ENCODE data around the gene CACNA1H. TPM values are rescaled to one million over a fixed set of nuclear protein-coding genes. Genes with fewer than 3 reads are reported as not detected.
"Not testable (repeated sequence)": the region's sequence is repeated elsewhere in the genome, so short reads cannot be mapped to it uniquely, and the experiment has no call there.

The CACNA1H gene
- total RNA-seq, 1 donor from 2014 or later: 0.17 TPM

DNA sequence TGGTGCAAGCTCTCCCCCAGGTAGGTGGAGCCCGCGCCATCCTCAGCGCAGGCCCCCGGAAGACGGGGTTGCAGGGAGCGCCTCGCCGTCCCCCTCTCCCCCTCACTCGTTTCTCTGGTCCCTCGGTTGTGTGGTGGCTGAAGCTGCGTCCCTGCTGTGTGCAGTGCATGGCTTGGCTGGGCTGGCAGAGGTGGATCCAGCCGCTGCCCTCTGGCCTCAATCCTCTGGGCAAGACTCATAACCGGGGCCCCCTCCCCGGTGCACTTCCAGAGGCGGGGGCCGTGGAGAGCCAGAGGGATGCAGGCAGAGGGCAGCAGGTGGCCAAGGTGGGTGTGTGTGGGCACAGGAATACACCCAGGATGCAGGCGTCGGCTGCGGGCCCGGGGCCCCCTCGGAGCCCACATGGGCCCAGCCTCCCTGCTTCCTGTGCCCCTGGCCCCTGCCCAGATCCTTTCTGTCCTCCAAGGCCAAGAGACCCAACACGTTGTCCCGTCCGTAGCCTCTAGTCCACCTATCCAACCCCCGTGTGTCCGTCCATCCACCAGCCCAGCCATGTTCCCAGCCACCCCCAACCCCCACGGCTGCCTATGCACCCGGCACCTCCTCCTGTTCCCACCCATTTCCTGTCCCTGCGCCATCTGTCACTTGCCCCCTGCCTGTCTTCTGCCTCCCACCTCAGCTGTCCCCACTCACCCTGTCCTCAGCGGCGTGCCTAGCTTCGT, 62.8 kb downstream of the CACNA1H start:
- DNase-seq: no peak

DNA sequence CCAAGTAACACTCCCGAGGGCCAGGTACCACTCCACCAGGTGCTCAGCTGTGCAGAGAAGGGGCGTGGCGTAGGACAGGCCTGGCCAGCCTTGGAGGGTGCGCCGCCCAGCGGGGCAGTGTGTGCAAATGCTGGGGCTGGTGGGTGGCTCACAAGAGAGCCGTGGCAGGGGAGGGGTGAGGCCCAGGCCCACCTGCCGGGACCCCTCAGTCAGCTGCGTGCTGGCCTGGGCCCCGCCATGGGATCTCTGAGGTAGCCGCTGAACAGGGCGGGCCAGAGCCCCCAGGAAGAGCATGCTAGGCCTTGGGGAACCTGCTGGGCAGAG, 63.4 kb downstream of the CACNA1H start:
- no peak for DNase-seq

- DNase-seq: no peak
Observed at GRCh38 chr16:1216681-1217400, 63.9 kb downstream of the CACNA1H start.

DNA sequence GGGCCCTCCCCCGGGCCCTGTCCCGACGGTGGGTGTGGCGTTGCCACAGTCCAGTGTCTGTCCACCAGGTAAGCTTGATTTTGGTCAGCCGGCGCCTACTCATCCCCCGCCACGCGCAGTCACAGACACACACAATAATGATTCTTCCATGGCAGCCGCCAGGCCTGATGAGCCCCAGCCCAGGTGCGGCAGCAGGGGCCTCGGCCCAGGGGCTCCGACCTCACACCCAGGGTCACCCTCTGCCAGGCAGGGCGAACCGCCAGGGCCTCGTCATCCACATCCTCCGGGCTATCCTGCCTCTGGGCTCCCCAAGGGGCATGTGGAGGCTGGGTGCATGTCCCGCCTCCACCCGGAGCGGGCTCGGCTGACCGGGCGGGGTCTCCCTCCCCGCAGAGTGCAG, 64.6 kb downstream of the CACNA1H start:
- no peak for DNase-seq

DNA sequence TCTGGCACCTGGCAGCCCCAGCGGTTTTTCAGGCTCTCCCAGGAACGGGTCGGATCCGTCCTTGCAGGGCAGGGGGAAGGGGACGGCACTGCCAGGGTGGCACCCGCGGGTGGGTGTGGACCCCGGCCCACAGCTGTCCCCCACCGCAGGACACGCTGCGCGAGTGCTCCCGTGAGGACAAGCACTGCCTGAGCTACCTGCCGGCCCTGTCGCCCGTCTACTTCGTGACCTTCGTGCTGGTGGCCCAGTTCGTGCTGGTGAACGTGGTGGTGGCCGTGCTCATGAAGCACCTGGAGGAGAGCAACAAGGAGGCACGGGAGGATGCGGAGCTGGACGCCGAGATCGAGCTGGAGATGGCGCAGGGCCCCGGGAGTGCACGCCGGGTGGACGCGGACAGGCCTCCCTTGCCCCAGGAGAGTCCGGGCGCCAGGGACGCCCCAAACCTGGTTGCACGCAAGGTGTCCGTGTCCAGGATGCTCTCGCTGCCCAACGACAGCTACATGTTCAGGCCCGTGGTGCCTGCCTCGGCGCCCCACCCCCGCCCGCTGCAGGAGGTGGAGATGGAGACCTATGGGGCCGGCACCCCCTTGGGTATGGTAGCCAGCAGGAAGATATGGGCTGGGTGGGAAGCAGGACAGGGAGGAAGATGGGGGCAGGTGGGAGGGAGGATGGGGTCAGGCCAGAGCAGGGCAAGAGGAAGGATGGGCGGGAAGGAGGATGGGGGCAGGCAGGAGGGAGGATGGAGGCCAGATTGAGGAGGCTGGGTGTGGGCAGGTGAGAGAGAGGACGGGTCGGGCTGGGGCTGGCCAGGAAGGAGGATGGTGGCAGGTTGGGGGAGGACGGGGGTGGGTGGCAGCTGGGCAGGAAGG, 65.4 kb downstream of the CACNA1H start:
- no peak for DNase-seq

DNA sequence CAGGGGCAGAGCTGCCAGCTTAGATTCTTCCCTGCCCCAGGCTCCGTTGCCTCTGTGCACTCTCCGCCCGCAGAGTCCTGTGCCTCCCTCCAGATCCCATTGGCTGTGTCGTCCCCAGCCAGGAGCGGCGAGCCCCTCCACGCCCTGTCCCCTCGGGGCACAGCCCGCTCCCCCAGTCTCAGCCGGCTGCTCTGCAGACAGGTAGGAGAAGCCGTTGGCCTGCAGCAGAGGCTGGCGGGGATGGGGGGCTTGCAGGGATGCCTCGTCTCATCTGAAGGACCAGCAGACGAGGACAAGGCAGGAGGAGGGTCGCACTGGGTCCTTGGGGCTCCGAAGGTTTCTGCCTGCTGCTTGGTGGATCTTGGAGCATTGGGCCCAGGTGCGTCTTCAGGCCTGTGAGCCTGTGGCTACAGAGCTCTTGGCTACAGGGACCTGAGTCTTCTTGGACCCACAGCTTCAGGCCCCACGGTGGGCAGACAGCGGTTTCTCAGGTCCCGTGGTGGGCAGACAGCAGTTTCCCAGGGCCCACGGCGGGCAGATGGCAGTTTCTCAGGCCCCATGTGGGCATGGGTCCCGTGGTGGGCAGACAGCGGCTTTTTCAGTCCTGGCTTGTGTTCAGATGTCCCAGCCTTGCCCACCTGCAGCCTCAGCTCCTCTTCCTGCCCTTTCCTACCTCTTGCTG, 66.2 kb downstream of the CACNA1H start:
- DNase-seq: no peak

GRCh38 chr16:1220098-1220728, 67.3 kb downstream of the CACNA1H start:
- DNase-seq: no peak

DNA sequence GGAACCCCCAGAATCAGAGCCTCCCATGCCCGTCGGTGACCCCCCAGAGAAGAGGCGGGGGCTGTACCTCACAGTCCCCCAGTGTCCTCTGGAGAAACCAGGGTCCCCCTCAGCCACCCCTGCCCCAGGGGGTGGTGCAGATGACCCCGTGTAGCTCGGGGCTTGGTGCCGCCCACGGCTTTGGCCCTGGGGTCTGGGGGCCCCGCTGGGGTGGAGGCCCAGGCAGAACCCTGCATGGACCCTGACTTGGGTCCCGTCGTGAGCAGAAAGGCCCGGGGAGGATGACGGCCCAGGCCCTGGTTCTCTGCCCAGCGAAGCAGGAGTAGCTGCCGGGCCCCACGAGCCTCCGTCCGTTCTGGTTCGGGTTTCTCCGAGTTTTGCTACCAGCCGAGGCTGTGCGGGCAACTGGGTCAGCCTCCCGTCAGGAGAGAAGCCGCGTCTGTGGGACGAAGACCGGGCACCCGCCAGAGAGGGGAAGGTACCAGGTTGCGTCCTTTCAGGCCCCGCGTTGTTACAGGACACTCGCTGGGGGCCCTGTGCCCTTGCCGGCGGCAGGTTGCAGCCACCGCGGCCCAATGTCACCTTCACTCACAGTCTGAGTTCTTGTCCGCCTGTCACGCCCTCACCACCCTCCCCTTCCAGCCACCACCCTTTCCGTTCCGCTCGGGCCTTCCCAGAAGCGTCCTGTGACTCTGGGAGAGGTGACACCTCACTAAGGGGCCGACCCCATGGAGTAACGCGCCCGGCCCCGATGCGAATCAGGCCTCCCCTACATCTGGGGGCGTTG, 68.1 kb downstream of the CACNA1H start:
- DNase-seq: no peak

DNA sequence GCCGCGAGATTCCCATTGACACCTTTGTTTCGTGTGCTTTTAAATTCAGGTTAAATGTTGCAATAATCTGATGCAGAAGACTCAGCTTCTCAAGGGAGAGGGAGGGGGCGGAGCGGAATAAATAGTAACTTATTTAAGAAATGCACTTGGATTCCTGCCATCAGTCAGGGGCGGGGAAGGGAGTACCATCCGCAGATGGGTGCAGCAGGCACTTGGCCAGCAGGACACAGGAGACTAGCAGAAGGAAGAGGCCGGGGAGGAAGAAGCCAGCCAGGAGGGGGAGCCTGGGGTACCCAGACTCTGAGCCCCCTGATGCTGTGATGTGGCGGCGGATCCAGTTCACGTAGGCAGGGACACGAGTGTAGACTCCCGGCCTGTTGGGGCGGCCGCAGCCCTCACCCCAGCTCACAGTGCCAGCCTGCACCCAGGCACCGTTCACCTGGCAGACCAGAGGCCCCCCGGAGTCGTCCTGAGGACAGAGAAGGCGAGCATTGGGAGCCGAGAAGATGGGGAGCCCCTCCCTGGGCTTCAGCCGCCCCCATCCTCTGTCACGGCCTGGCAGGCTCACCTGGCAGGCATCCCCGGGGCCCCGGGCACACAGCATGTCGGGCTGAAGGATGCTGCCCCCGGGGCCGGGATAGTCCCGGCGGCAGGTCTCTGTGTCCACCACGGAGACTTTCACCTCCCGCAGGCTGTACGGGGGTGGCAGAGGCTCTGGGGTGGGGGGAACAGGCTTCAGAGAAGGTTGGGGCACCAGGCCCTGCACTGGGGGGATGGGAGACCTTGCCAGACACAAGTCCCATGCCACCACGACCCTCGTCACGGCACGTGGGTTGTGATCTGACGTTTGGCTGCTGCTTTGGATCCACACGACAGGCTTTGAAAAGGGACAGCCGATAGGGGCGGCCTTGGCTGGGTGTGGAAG, 69.0 kb downstream of the CACNA1H start:
- no peak for DNase-seq

DNA sequence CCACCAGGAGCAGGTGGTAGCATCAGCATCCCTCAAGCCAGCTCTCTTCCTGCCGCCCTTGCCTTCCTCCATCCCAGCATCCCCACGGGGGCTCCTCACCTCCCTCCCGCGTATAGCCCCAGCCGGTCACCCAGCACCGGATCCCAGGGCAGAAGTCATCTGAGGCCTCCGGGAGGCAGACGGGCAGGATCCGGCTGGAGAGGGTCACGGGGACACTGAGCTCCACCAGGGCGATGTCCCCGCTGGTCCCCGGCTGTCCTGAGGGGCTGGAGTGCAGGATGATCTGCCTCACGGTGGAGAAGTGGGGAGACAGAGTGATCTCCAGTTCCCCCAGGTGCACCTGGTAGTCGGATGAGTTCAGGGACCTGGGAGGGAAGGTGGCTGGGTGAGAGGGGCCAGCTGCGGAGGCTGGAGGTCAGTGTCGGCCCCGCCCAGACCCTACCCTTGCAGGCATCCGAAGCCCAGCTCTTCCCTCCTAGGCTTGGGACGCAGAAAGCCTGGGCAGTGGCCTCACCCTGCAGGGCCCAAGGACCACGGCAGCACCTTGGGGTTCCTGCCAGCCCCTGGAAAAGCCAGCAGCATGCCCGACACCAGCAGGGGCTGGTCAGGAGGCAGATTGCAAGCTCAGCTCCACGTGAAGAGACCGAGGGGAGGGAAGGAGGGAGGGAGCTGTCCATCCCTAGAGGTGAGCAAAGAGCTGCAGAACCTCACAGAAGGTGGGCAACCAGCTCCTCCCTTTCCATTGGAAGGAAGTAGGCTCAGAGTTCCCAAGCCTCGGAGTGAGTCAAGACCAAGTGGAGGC, 69.8 kb downstream of the CACNA1H start:
- no peak for DNase-seq

DNA sequence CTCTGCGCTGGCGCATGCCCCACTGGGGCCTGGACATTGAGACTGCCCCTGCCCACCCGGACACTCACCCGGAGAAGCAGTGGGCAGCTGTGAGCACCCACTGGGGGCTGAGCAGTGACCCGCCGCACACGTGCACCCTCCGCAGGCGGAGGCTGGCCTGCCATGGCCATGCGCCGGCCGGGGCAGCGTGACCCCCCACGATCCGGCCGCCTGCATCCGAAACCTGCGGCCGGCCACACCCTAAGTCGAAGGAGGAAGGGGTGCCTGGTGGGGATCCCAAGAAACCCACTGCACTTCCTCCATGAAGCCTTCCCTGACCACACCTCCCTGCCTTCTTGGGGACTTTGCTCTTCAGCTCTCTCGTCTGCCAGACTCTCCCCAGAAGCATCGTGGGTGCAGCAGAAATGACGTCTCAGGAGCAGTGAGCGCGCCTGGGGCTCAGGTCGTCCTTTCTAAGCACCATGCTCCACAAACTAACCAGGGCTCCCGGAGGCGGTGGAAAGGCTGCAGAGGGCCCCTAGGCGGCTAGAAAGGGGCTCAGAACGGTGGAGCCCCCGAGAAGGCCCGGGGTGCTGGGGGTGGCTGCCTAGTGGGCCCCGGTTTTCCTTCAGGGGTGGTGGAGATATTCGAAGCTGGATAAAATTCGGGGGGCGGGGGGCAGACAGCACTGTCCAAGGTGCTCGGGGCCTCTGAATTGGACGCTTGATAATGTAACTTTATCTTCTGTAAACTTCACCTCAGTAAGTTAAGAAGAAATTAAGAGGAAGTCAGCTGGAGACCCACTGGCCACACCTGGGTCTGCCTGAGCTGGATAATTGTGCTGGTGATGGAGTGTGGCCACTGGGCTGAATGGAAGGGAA, 70.7 kb downstream of the CACNA1H start:
- DNase-seq: no peak

DNA sequence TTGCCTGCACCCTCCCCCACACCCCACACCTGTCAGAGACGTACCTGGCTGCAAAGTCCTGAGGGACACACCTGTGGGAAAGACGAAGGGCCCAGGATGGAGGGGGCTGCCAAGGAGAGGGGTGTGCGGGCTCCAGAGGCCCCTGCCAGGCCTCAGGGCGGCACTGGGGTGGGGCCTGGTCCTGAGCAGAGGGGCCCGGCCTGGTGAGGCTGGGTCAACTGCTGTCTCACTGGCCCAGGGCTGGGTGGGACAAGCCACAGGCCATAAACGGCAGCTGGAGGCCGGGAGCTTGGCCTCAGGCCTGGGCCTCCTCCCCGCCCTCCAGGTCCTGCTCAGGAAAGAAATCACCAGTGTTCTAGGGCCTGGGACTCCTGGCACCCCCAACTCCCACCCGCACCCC, 71.7 kb downstream of the CACNA1H start:
- no peak for DNase-seq

DNA sequence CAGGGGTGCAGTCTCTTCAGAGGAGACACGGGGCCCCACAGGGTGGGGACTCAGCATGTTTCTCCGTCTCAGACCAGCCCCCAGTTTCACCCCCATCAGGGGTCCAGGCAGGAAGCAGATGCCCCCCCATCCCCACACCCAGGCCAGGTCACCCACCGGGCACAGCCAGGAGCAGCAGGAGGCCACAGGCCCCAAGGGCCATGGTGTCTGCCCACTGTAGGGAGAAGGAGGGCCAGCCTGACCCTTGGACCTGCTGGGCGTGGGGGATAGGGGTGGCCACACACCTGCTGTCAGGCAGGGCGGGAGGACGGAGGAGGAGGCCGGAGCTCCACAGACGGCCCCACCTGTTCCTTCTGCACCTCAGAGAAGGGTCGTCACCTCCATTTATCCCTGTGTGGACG, 72.1 kb downstream of the CACNA1H start, which contains the start of gene TPSG1:
Gene TPSG1, minus strand, starts transcription at position 218 of the 401 bp plus-strand sequence. Its CDS starts 16 bp downstream, at position 202.
- no peak for DNase-seq

DNA sequence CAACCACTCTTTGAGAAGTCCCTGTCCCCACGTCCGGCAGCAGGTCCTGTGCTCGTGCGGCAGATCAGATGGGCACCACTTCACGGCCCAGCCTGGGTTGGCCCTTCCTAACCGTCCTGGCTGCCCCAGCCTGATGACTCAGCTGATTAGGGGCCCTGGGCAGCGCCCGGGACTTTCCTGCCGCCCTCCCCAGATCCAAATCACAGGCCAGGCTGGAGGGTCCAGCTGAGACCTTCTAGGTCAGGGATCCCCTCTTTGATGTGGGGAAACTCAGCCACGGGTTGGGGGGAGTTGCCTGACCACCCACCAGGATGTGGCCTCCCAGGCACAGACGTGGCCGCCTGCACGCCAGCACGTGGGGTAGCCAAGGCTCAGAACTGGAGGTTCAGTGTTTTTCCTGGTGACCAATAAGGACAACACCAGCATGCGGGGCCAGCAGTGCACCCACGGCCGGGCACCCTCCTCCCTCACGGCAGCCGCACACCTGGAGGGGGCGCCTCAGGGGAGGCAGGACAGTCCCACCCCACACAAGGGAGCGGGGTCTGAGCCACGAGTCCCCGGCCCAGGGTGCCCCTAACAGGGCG, 72.9 kb downstream of the CACNA1H start:
- DNase-seq: not testable (repeated sequence)

- DNase-seq: not testable (repeated sequence)
Observed at GRCh38 chr16:1226692-1227091, 73.8 kb downstream of the CACNA1H start.

GRCh38 chr16:1228227-1228626, 75.3 kb downstream of the CACNA1H start:
- not testable (repeated sequence) for DNase-seq

DNA sequence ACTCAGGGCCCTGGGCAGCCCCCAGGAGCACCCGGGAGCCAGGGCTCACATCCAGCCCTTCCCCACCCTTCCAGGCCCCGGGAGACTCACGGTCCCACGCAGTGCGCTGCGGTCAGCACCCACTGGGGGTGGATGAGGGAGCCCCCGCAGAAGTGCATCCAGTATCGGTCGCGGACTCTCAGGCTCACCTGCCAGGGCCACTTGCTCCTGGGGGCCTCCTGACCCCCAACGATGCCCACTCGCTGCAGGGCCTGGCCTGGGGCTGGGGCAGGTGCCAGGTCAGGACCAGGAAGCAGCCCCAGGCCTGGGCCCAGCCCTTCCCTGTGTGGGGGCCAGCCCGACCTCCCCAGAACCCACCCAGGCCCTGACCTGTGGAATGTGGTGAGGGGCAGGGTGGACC, 76.6 kb downstream of the CACNA1H start:
- DNase-seq: not testable (repeated sequence)

DNA sequence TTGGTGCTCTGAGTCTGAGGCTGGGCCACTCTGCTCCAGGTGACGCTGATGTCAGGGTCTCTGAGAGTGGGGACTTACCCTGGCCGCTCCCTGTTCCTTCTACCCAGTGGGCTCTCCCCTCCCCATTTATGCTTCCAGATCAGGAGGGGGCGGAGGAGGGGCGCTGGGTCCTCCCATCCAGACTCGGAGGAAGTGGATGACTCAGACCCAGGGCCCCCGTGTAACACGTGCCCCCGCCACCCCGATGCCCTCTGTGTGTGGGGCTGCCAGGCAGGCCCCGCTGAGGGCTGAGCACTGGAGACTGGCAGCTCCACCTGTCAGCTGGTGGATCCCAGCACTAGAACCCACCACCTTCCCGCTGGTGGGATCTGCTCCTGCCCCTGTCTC, 77.2 kb downstream of the CACNA1H start, which contains the start of gene TPSB2:
Gene TPSB2, minus strand, starts transcription at position 101 of the 387 bp plus-strand sequence. CDS start 233 bp downstream, outside the sequence.
- not testable (repeated sequence) for DNase-seq
